Measurements from ENCODE around the gene SMIM35.

SMIM35 gene

DNA sequence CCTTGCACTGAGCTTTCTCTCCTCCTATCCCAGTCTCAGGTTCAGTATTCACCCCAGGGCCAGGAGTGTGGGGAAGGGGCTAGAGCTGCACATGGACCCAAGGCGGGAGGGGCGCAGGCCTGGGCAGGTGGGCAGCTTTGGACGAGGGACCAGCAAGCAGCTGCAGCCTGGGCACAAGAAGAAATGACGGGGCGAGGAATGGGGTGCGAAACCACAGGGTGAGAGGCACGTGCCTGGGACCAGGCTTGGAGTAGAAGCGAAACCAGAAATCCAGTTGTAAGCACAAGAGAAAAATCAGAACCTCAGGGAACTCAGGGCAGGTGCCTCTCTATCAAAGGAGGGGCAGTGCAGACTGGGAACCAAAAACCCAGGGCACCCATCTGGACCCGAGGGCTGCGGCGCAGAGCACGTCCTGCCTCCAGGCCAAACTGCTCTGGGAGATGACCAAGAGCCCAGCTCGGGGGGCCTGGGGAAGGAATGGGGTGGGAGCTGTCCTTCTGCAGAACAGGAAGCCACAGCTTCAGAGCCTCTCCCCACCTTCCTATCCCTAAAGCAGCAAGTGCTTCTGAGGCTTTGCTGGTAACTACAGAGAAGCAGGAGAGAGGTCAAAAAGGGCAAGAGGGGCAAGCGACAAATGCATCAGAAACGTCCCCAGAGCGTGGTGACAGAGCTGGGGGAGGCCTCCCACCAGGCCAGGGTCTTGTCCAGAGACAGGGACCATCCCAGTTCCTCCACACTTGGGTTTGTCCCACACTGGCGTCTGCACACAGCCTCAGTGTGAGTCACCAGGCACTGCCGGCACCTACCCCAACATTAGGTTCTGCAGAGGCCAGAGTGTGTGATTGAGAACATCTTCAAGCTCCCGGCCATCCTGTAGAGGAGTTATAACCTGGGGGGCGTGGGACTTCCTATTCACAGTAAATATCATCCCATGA is 28.2 kb downstream of the SMIM35 start:
- TF ChIP-seq ARNTL (CRISPR knock-in tag; IDR thresholded peaks at IDR 0.05; ENCODE audit: borderline replicate concordance, low read depth): no peak
- TF ChIP-seq SNAI2 (CRISPR knock-in tag; IDR thresholded peaks at IDR 0.05): no peak
- TF ChIP-seq PATZ1 (CRISPR knock-in tag; IDR thresholded peaks at IDR 0.05; ENCODE audit: borderline replicate concordance): no peak
- TF ChIP-seq ZFP3 (CRISPR knock-in tag; IDR thresholded peaks at IDR 0.05): no peak
- no peak for TF ChIP-seq ZNF8 (CRISPR knock-in tag; IDR thresholded peaks at IDR 0.05)
- TF ChIP-seq ZNF70 (CRISPR knock-in tag; IDR thresholded peaks at IDR 0.05): no peak
- TF ChIP-seq CSRNP3 (CRISPR knock-in tag; IDR thresholded peaks at IDR 0.05): no peak
- TF ChIP-seq OSR1 (CRISPR knock-in tag; IDR thresholded peaks at IDR 0.05): no peak
- no peak for TF ChIP-seq RARB (CRISPR knock-in tag; IDR thresholded peaks at IDR 0.05)
- TF ChIP-seq BACH2 (CRISPR knock-in tag; IDR thresholded peaks at IDR 0.05; ENCODE audit: borderline replicate concordance): no peak
- TF ChIP-seq, protein P1, sequence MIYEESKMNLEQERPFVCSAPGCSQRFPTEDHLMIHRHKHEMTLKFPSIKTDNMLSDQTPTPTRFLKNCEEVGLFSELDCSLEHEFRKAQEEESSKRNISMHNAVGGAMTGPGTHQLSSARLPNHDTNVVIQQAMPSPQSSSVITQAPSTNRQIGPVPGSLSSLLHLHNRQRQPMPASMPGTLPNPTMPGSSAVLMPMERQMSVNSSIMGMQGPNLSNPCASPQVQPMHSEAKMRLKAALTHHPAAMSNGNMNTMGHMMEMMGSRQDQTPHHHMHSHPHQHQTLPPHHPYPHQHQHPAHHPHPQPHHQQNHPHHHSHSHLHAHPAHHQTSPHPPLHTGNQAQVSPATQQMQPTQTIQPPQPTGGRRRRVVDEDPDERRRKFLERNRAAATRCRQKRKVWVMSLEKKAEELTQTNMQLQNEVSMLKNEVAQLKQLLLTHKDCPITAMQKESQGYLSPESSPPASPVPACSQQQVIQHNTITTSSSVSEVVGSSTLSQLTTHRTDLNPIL (CRISPR knock-in tag; IDR thresholded peaks at IDR 0.05; ENCODE audit: low read depth): no peak
- TF ChIP-seq CSDC2 (CRISPR knock-in tag; IDR thresholded peaks at IDR 0.05): no peak
- TF ChIP-seq ZFP30 (CRISPR knock-in tag; IDR thresholded peaks at IDR 0.05): no peak
- no peak for TF ChIP-seq TCF4 (CRISPR knock-in tag; IDR thresholded peaks at IDR 0.05; ENCODE audit: borderline replicate concordance)
- no peak for ATAC-seq

- no peak for ATAC-seq
- TF ChIP-seq POU6F1 (CRISPR knock-in tag; IDR thresholded peaks at IDR 0.05; ENCODE audit: borderline replicate concordance, low read depth) (no peak), SNAI2 (CRISPR knock-in tag; IDR thresholded peaks at IDR 0.05) (no peak), ARNTL (CRISPR knock-in tag; IDR thresholded peaks at IDR 0.05; ENCODE audit: borderline replicate concordance, low read depth) (no peak), GLIS3 (CRISPR knock-in tag; IDR thresholded peaks at IDR 0.05) (no peak), PATZ1 (CRISPR knock-in tag; IDR thresholded peaks at IDR 0.05; ENCODE audit: borderline replicate concordance) (no peak), PPARA (CRISPR knock-in tag; IDR thresholded peaks at IDR 0.05; ENCODE audit: borderline replicate concordance) (no peak), TOX (CRISPR knock-in tag; IDR thresholded peaks at IDR 0.05; ENCODE audit: borderline replicate concordance) (no peak), ZFP30 (CRISPR knock-in tag; IDR thresholded peaks at IDR 0.05) (no peak), CSDC2 (CRISPR knock-in tag; IDR thresholded peaks at IDR 0.05) (no peak), ZNF8 (CRISPR knock-in tag; IDR thresholded peaks at IDR 0.05) (no peak), TCF4 (CRISPR knock-in tag; IDR thresholded peaks at IDR 0.05; ENCODE audit: borderline replicate concordance) (no peak), ZNF565 (CRISPR knock-in tag; conservative IDR thresholded peaks at IDR 0.05; ENCODE audit: low read depth) (no peak), OSR1 (CRISPR knock-in tag; IDR thresholded peaks at IDR 0.05) (no peak), BACH2 (CRISPR knock-in tag; IDR thresholded peaks at IDR 0.05; ENCODE audit: borderline replicate concordance) (no peak), RARB (CRISPR knock-in tag; IDR thresholded peaks at IDR 0.05) (no peak)
- TF ChIP-seq, protein P2, sequence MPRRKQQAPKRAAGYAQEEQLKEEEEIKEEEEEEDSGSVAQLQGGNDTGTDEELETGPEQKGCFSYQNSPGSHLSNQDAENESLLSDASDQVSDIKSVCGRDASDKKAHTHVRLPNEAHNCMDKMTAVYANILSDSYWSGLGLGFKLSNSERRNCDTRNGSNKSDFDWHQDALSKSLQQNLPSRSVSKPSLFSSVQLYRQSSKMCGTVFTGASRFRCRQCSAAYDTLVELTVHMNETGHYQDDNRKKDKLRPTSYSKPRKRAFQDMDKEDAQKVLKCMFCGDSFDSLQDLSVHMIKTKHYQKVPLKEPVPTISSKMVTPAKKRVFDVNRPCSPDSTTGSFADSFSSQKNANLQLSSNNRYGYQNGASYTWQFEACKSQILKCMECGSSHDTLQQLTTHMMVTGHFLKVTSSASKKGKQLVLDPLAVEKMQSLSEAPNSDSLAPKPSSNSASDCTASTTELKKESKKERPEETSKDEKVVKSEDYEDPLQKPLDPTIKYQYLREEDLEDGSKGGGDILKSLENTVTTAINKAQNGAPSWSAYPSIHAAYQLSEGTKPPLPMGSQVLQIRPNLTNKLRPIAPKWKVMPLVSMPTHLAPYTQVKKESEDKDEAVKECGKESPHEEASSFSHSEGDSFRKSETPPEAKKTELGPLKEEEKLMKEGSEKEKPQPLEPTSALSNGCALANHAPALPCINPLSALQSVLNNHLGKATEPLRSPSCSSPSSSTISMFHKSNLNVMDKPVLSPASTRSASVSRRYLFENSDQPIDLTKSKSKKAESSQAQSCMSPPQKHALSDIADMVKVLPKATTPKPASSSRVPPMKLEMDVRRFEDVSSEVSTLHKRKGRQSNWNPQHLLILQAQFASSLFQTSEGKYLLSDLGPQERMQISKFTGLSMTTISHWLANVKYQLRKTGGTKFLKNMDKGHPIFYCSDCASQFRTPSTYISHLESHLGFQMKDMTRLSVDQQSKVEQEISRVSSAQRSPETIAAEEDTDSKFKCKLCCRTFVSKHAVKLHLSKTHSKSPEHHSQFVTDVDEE (CRISPR knock-in tag; IDR thresholded peaks at IDR 0.05): no peak
- TF ChIP-seq, protein P1 (CRISPR knock-in tag; IDR thresholded peaks at IDR 0.05; ENCODE audit: low read depth): no peak
Observed at GRCh38 chr11:118057251-118058145, 29.3 kb downstream of the SMIM35 start.

All from SK-N-SH treated with all-trans-retinoic acid at 6 μM for 48 hours (cell line).